ENCODE results near the gene MIOX.

Gene MIOX

GRCh38 chr22:50486561-50487289 lies at the start of gene MIOX:
TSS of gene MIOX (plus strand) at chr22:50486859. CDS start at chr22:50486898, 39 bp downstream.
- H3K4me3 ChIP-seq (ENCODE audit: low read length): no peak within 1 kb of the TSS
- peak; percentile 13 for DNase-seq (ENCODE audit: low read depth)
- TF ChIP-seq, protein P1, sequence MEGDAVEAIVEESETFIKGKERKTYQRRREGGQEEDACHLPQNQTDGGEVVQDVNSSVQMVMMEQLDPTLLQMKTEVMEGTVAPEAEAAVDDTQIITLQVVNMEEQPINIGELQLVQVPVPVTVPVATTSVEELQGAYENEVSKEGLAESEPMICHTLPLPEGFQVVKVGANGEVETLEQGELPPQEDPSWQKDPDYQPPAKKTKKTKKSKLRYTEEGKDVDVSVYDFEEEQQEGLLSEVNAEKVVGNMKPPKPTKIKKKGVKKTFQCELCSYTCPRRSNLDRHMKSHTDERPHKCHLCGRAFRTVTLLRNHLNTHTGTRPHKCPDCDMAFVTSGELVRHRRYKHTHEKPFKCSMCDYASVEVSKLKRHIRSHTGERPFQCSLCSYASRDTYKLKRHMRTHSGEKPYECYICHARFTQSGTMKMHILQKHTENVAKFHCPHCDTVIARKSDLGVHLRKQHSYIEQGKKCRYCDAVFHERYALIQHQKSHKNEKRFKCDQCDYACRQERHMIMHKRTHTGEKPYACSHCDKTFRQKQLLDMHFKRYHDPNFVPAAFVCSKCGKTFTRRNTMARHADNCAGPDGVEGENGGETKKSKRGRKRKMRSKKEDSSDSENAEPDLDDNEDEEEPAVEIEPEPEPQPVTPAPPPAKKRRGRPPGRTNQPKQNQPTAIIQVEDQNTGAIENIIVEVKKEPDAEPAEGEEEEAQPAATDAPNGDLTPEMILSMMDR (conservative IDR thresholded peaks at IDR 0.05; ENCODE audit: low read length): no peak

- TF ChIP-seq, protein P1 (conservative IDR thresholded peaks at IDR 0.05; ENCODE audit: low read length): no peak
- no peak for DNase-seq (ENCODE audit: low read depth)
- H3K4me3 ChIP-seq (ENCODE audit: low read length): no peak overlapping the region
These were observed 49.0 kb upstream of the MIOX start for GRCh38 chr22:50437511-50438304.

DNA sequence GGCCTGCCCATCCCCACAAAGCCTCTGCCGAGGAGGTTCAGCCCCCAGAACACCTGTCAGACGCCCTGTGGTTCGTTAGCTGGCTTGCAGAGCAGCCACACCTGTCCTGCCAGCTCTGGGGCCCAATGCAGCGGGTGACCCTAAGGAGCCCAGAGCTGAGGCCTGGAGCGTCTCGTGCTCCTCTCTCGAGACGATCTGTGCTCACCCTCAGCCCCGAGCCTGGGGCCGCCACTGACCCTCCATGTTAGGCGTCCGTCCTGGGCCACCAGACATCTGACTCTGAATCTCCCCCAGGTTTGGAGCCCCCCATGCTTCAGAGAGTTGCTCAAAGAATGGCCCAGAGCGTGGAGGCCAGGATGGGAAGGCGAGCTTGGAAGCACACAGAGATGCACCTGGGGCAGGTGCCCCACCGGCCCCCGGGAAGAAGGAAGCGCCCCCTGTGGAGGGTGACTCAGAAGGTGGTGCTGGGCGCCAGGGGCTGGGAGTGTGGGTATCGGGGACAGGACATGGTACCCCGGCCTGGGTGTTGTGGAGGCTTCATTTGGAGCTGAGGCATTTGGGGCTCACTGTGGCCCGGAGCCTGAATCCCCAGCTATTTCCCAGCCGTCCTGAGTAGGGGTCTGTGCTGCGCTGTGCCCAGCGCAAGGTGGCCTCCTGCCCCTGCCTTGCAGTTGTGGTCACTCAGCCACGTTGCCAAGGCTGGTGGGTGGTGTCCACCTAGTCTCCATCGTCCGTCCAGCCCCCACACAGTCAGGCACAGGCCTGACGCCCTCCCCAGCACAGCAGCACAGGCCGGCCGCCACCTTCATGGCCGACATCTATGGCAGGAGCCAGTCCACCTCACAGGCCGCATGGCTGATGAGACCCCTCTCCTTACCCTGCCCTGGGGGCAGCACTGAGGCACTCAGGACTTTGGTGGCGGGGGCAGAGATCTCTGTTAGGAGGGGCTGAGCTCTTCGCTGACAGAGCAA lies 48.1 kb upstream of the MIOX start:
- DNase-seq (ENCODE audit: low read depth): no peak
- TF ChIP-seq, protein P1 (conservative IDR thresholded peaks at IDR 0.05; ENCODE audit: low read length): no peak
- H3K4me3 ChIP-seq (ENCODE audit: low read length): no peak overlapping the region

- no peak for DNase-seq (ENCODE audit: low read depth)
- no peak overlapping the region for H3K4me3 ChIP-seq (ENCODE audit: low read length)
- TF ChIP-seq, protein P1 (conservative IDR thresholded peaks at IDR 0.05; ENCODE audit: low read length): no peak
These were observed 47.3 kb upstream of the MIOX start for GRCh38 chr22:50439314-50439870.

DNA sequence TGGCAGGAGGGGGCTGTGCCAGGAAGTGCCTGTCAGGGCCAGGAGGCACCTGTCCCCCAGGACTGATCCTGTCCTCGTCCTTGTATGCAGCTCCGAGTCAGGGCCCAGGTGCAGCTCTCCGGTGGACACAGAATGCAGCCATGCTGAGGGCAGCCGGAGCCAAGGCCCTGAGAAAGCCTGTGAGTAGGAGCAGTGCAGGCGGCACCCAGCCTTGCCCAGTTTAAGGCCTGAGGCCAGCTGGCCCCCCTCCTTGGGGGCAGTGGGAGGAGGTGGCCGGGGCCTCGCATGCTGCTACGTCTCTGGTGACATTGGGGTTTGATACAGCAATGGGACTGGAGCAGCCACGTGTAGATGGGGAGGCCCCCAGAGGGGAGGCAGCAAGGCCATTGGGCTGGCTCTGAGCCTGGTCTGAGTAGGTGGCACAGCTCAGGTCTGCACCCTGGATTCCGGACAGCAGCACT lies 46.8 kb upstream of the MIOX start:
- DNase-seq (ENCODE audit: low read depth): no peak
- TF ChIP-seq, protein P1 (conservative IDR thresholded peaks at IDR 0.05; ENCODE audit: low read length): no peak
- H3K4me3 ChIP-seq (ENCODE audit: low read length): no peak overlapping the region

DNA sequence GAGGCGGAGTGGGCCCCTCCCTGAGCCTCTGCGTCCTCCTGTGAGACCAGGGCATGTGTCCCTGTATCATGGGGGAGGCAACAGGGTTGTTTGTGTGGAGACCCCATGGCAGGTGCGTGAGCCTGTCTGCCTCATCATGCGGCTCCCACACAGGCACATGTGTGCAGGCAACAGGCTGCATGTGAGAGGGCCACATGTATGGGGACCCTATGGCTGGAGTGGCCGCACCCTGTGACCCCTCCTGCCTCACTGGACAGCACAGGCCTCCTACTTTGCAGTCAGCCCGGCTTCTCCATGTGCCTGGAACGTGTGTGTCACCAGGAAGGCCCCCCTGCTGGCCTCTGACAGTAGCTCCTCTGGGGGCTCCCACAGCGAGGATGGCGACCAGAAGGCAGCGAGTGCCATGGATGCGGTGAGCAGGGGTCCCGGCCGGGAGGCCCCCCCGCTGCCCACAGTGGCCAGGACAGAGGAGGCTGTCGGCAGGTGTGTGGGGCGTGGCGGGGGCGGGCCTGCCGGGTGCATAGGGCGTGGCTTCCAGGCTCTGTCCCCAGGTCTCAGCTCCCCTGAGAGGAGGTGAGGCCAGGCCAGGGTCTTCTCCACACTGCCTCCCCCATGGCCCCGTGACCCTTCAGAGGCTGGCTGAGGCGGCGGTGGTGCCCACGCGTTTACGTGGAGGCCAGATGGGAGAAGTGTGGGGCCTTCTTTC lies 46.0 kb upstream of the MIOX start:
- DNase-seq (ENCODE audit: low read depth): no peak
- TF ChIP-seq, protein P1 (conservative IDR thresholded peaks at IDR 0.05; ENCODE audit: low read length): no peak
- no peak overlapping the region for H3K4me3 ChIP-seq (ENCODE audit: low read length)

All from AG10803 (cell line).